ENCODE results near the gene C18orf54.
A peak's percentile ranks its signal among the peaks of the same experiment; 100 is the strongest.

C18orf54 gene

GRCh38 chr18:54357082-54357659 is 535 bp upstream of the C18orf54 start:
- H3K4me1 ChIP-seq (ENCODE audit: control insufficient read depth in 1 of 2, insufficient read depth in 1 of 2, low read depth in 1 of 2, low read length in 1 of 2): peaks cover 15 to 26% of the 10 kb centered on the region in 2 experiments

GRCh38 chr18:54358495-54359040 is 862 bp downstream of the C18orf54 start:
- TF ChIP-seq CTCF (IDR thresholded peaks at IDR 0.05): no peak
- H3K9me3 ChIP-seq: no peaks in the 10 kb centered on the region
- peaks cover 15 to 26% of the 10 kb centered on the region in 2 experiments for H3K4me1 ChIP-seq (ENCODE audit: control insufficient read depth in 1 of 2, insufficient read depth in 1 of 2, low read depth in 1 of 2, low read length in 1 of 2)
- peak overlapping the region; percentile 60 for H3K27ac ChIP-seq
- peak overlapping the region; percentile 62 to 78 for H3K4me3 ChIP-seq (ENCODE audit: low read depth in 1 of 2, low read length in 1 of 2)
- H3K36me3 ChIP-seq: no peaks in the 10 kb centered on the region
- peaks cover 17% of the 10 kb centered on the region for H3K27me3 ChIP-seq

More at GRCh38 chr18:54357082-54357659, 535 bp upstream of the C18orf54 start:
- H3K9me3 ChIP-seq: no peaks in the 10 kb centered on the region
- H3K27ac ChIP-seq: no peak overlapping the region
- peaks cover 24% of the 10 kb centered on the region for H3K27me3 ChIP-seq
- no peak for TF ChIP-seq CTCF (IDR thresholded peaks at IDR 0.05)
- no peaks in the 10 kb centered on the region for H3K36me3 ChIP-seq
- peak overlapping the region; percentile 62 to 78 for H3K4me3 ChIP-seq (ENCODE audit: low read depth in 1 of 2, low read length in 1 of 2)

- Histone ChIP-seq H3K27ac (no peak overlapping the region), H3K4me3 (ENCODE audit: low read depth in 1 of 2, low read length in 1 of 2) (no peak overlapping the region), H3K9me3 (no peaks in the 10 kb centered on the region), H3K36me3 (no peaks in the 10 kb centered on the region), H3K27me3 (peaks cover 17% of the 10 kb centered on the region), H3K4me1 (ENCODE audit: control insufficient read depth in 1 of 2, insufficient read depth in 1 of 2, low read depth in 1 of 2, low read length in 1 of 2) (peaks cover 15 to 26% of the 10 kb centered on the region in 2 experiments)
- no peak for TF ChIP-seq CTCF (IDR thresholded peaks at IDR 0.05)
Measured at GRCh38 chr18:54359233-54359632, 1.5 kb downstream of the C18orf54 start.

GRCh38 chr18:54360406-54360805 is 2.7 kb downstream of the C18orf54 start:
- H3K27me3 ChIP-seq: peaks cover 17% of the 10 kb centered on the region
- H3K4me3 ChIP-seq (ENCODE audit: low read depth in 1 of 2, low read length in 1 of 2): no peak overlapping the region
- no peaks in the 10 kb centered on the region for H3K36me3 ChIP-seq
- H3K4me1 ChIP-seq (ENCODE audit: control insufficient read depth in 1 of 2, insufficient read depth in 1 of 2, low read depth in 1 of 2, low read length in 1 of 2): peaks cover 15 to 22% of the 10 kb centered on the region in 2 experiments
- no peaks in the 10 kb centered on the region for H3K9me3 ChIP-seq
- no peak for TF ChIP-seq CTCF (IDR thresholded peaks at IDR 0.05)
- no peak overlapping the region for H3K27ac ChIP-seq

- Histone ChIP-seq H3K9me3 (no peaks in the 10 kb centered on the region), H3K36me3 (peaks cover 6% of the 10 kb centered on the region), H3K4me3 (ENCODE audit: low read depth in 1 of 2, low read length in 1 of 2) (no peak overlapping the region), H3K27ac (no peak overlapping the region), H3K4me1 (ENCODE audit: control insufficient read depth in 1 of 2, insufficient read depth in 1 of 2, low read depth in 1 of 2, low read length in 1 of 2) (no peaks in the 10 kb centered on the region), H3K27me3 (no peaks in the 10 kb centered on the region)
- TF ChIP-seq CTCF (IDR thresholded peaks at IDR 0.05): no peak
Measured at GRCh38 chr18:54378057-54378456, 20.4 kb downstream of the C18orf54 start.

All from neutrophil (primary cell).